Measurements from ENCODE around the gene SEC14L3. TPM values are rescaled to one million over a fixed set of nuclear protein-coding genes. Genes with fewer than 3 reads are reported as not detected.

Gene SEC14L3
- total and polyA plus RNA-seq, 2 of the 13 experiments (the other 11 are each of a cell fraction or from before 2014, with no cell fraction given), result not detected

GRCh38 chr22:30416403-30416802, 55.4 kb downstream of the SEC14L3 start (continued):
- no peak for TF ChIP-seq ZBTB25 (CRISPR knock-in tag; IDR thresholded peaks at IDR 0.05)
- no peak for TF ChIP-seq ZNF597 (CRISPR knock-in tag; IDR thresholded peaks at IDR 0.05)
- TF ChIP-seq BCL3 (CRISPR knock-in tag; IDR thresholded peaks at IDR 0.05), result no peak
- no peak for TF ChIP-seq SRF (IDR thresholded peaks at IDR 0.05; ENCODE audit: low read depth, low read length)
- TF ChIP-seq ZNF253 (CRISPR knock-in tag; IDR thresholded peaks at IDR 0.05; ENCODE audit: borderline replicate concordance), result no peak
- peak; percentile 59 for TF ChIP-seq JUND (CRISPR knock-in tag; IDR thresholded peaks at IDR 0.05)
- no peak for TF ChIP-seq TIGD3 (CRISPR knock-in tag; IDR thresholded peaks at IDR 0.05; ENCODE audit: borderline replicate concordance)
- no peak for TF ChIP-seq ZNF879 (CRISPR knock-in tag; IDR thresholded peaks at IDR 0.05)
- no peak for TF ChIP-seq STAT5B (CRISPR knock-in tag; IDR thresholded peaks at IDR 0.05)
- TF ChIP-seq ZNF142 (CRISPR knock-in tag; IDR thresholded peaks at IDR 0.05), result no peak
- no peak for TF ChIP-seq ZSCAN22 (CRISPR knock-in tag; IDR thresholded peaks at IDR 0.05)
- no peak for TF ChIP-seq HDAC2 (CRISPR knock-in tag; IDR thresholded peaks at IDR 0.05)
- TF ChIP-seq ZSCAN5A (CRISPR knock-in tag; IDR thresholded peaks at IDR 0.05; ENCODE audit: borderline replicate concordance), result no peak
- no peak for TF ChIP-seq MAFG (CRISPR knock-in tag; IDR thresholded peaks at IDR 0.05)
- peak; percentile 61 for TF ChIP-seq ZNF644 (CRISPR knock-in tag; IDR thresholded peaks at IDR 0.05; ENCODE audit: low read depth)
- TF ChIP-seq JARID2 (CRISPR knock-in tag; IDR thresholded peaks at IDR 0.05; ENCODE audit: insufficient replicate concordance), result no peak
- no peak for TF ChIP-seq SP1 (IDR thresholded peaks at IDR 0.05)
- TF ChIP-seq SP1 (CRISPR knock-in tag; IDR thresholded peaks at IDR 0.05), result no peak
- TF ChIP-seq SAP130 (CRISPR knock-in tag; IDR thresholded peaks at IDR 0.05; ENCODE audit: low read depth), result peak; percentile 31; the same call in 1 of the 2 replicates

All from HepG2 (cell line).